Measurements from ENCODE around the gene HMG20A. TPM values are rescaled to one million over a fixed set of nuclear protein-coding genes. Genes with fewer than 3 reads are reported as not detected.

Gene HMG20A
- total RNA-seq, 1 experiment from 2014 or later, result 60.2 TPM

DNA sequence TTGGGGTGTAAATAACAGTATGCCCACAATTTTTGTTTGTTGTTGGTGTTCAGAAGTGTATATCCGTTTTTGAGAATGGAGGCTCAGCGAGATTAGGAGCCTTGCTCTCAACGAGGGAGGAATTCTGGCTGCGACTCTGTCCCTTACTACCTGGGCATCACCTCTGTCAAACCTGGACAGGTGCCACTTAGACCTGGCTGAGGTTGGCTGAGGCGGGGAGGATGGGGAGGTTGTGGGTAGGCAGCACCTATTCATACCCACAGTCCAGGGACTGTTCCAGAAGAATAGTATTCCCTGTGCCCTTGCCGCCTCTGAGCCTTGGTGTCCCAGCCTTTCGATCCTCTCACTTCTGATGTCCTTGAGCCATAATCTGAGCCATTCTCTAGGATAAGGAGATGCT, 112.2 kb downstream of the HMG20A start:
- Histone ChIP-seq H3K23ac (ENCODE audit: insufficient read length, low read depth, low read length) (no peak overlapping the region), H3K4ac (ENCODE audit: low read depth, low read length) (no peak overlapping the region), H3K4me1 (ENCODE audit: insufficient read depth, low read length) (peaks cover 14% of the 10 kb centered on the region; the same call in 1 of the 2 replicates), H4K8ac (replicated peaks; ENCODE audit: insufficient read length, low read depth, low read length) (no peak overlapping the region), H2AK5ac (ENCODE audit: insufficient read length, low read length) (no peak overlapping the region), H2BK12ac (ENCODE audit: insufficient read length, low read depth, low read length) (no peak overlapping the region), H4K91ac (ENCODE audit: insufficient read length, low read depth, low read length) (no peak overlapping the region), H2BK15ac (ENCODE audit: low read depth, low read length) (no peak overlapping the region), H3K27me3 (ENCODE audit: insufficient read depth, low read length) (no peaks in the 10 kb centered on the region), H3K79me2 (ENCODE audit: insufficient read depth, low read length) (no peaks in the 10 kb centered on the region), H2AFZ (ENCODE audit: low read length) (no peak overlapping the region), H4K20me1 (ENCODE audit: control insufficient read depth, insufficient read depth, insufficient read length) (no peaks in the 10 kb centered on the region), H4K5ac (ENCODE audit: insufficient read length, low read depth, low read length) (no peak overlapping the region), H3K9ac (ENCODE audit: extremely low read depth, insufficient read length, low read length) (no peak overlapping the region), H3K9me3 (ENCODE audit: control insufficient read depth, low read depth, low read length) (no peaks in the 10 kb centered on the region), H3K56ac (ENCODE audit: insufficient read length, low read depth, low read length) (no peak overlapping the region), H3K23me2 (ENCODE audit: insufficient read length, low read depth, low read length, poor library complexity, severe bottlenecking) (no peaks in the 10 kb centered on the region), H3K18ac (ENCODE audit: insufficient read length, low read depth, low read length) (no peak overlapping the region), H3K79me1 (ENCODE audit: insufficient read depth, low read depth, low read length, poor library complexity, severe bottlenecking) (no peaks in the 10 kb centered on the region), H3K4me2 (ENCODE audit: insufficient read depth, insufficient read length, low read length) (no peak overlapping the region), H2BK5ac (ENCODE audit: insufficient read length, low read length) (no peak overlapping the region), H3T11ph (ENCODE audit: low read length) (no peak overlapping the region), H2BK20ac (ENCODE audit: low read depth, low read length, poor library complexity, severe bottlenecking) (no peak overlapping the region), H3K27ac (ENCODE audit: insufficient read length, low read depth, low read length) (no peak overlapping the region), H3K14ac (ENCODE audit: insufficient read depth, low read length) (no peak overlapping the region), H2BK120ac (ENCODE audit: low read depth, low read length, poor library complexity, severe bottlenecking) (no peak overlapping the region)
- no peak for DNase-seq
- TF ChIP-seq, protein P1, sequence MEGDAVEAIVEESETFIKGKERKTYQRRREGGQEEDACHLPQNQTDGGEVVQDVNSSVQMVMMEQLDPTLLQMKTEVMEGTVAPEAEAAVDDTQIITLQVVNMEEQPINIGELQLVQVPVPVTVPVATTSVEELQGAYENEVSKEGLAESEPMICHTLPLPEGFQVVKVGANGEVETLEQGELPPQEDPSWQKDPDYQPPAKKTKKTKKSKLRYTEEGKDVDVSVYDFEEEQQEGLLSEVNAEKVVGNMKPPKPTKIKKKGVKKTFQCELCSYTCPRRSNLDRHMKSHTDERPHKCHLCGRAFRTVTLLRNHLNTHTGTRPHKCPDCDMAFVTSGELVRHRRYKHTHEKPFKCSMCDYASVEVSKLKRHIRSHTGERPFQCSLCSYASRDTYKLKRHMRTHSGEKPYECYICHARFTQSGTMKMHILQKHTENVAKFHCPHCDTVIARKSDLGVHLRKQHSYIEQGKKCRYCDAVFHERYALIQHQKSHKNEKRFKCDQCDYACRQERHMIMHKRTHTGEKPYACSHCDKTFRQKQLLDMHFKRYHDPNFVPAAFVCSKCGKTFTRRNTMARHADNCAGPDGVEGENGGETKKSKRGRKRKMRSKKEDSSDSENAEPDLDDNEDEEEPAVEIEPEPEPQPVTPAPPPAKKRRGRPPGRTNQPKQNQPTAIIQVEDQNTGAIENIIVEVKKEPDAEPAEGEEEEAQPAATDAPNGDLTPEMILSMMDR (conservative IDR thresholded peaks at IDR 0.05), result no peak
- Mint-ChIP-seq H3K4me1 (peaks cover 63 to 64% of the 10 kb centered on the region in 2 experiments), H3K9me3 (no peaks in the 10 kb centered on the region), H3K4me3 (no peak overlapping the region), H3K27ac (no peak overlapping the region), H3K27me3 (ENCODE audit: low read depth) (peaks cover 9% of the 10 kb centered on the region), H3K36me3 (ENCODE audit: insufficient read depth in 1 of 3, low read depth in 3 of 3) (0 out of 7 replicates have a peak, but pooled peaks cover 0 to 3% (median 0%) of the 10 kb centered on the region in 3 experiments)
- no CpG with 5 or more reads among the region's 7 CpGs for WGBS (ENCODE audit: extremely low coverage, insufficient read length, low lambda C conversion rate)

Measured in H9 (cell line).